GM19324 (cell line): ENCODE measurements around the gene PCCA.

Experiments
- ATAC-seq: cut with Tn5 transposase; IDR thresholded peaks from one replicate; pipeline ENCODE4 v1.9.1; 2021; ENCODE audit warnings: mild to moderate bottlenecking, moderate library complexity; ENCODE audit not compliant: unreplicated experiment, low FRiP score

Gene PCCA

GRCh38 chr13:100532090-100532766 is 443.3 kb downstream of the PCCA start:
- no peak for ATAC-seq

- no peak for ATAC-seq
Observed at GRCh38 chr13:100532836-100533435, 444.0 kb downstream of the PCCA start.

GRCh38 chr13:100533588-100534041 is 444.7 kb downstream of the PCCA start:
- ATAC-seq, result no peak

- ATAC-seq, result no peak
Observed at GRCh38 chr13:100534147-100534843, 445.4 kb downstream of the PCCA start.

- ATAC-seq, result no peak
Observed at GRCh38 chr13:100534911-100535310, 446.0 kb downstream of the PCCA start.

GRCh38 chr13:100535426-100536135 is 446.7 kb downstream of the PCCA start:
- no peak for ATAC-seq

- ATAC-seq, result no peak
Observed at GRCh38 chr13:100536643-100537180, 447.8 kb downstream of the PCCA start.

- no peak for ATAC-seq
Observed at GRCh38 chr13:100537486-100537885, 448.6 kb downstream of the PCCA start.

- ATAC-seq, result no peak
Observed at GRCh38 chr13:100537951-100538462, 449.1 kb downstream of the PCCA start.

- no peak for ATAC-seq
Observed at GRCh38 chr13:100540621-100541020, 451.7 kb downstream of the PCCA start.

GRCh38 chr13:100541897-100542825 is 453.3 kb downstream of the PCCA start:
- ATAC-seq, result no peak

- ATAC-seq, result peak; percentile 87
Observed at GRCh38 chr13:100542826-100543156, 453.9 kb downstream of the PCCA start.

GRCh38 chr13:100543872-100544602 is 455.1 kb downstream of the PCCA start:
- ATAC-seq, result no peak

GRCh38 chr13:100544866-100545683 is 456.2 kb downstream of the PCCA start:
- no peak for ATAC-seq

GRCh38 chr13:100545684-100546061 is 456.8 kb downstream of the PCCA start:
- ATAC-seq, result no peak

- ATAC-seq, result no peak
Observed at GRCh38 chr13:100546713-100547405, 458.0 kb downstream of the PCCA start.

GRCh38 chr13:100547791-100548201 is 458.9 kb downstream of the PCCA start:
- no peak for ATAC-seq

- ATAC-seq, result no peak
Observed at GRCh38 chr13:100549316-100549715, 460.4 kb downstream of the PCCA start.
